WTC11 (cell line): ENCODE measurements around the gene EDIL3.

Experiments used
- ARID4B ChIP-seq: sonication (generic); formaldehyde crosslinking; IDR thresholded peaks from 2 replicates; pipeline ENCODE4 v1.8.0; 2023; ENCODE audit warnings: missing genetic modification reagents, mild to moderate bottlenecking, borderline replicate concordance
- ATF1 ChIP-seq: sonication (generic); formaldehyde crosslinking; IDR thresholded peaks from 2 replicates; pipeline ENCODE4 v1.8.1; 2023; ENCODE audit warnings: mild to moderate bottlenecking, moderate library complexity, missing genetic modification reagents
- ATF2 ChIP-seq: sonication (generic); formaldehyde crosslinking; IDR thresholded peaks from 2 replicates; pipeline ENCODE4 v1.8.1; 2022; ENCODE audit warnings: low read depth, missing genetic modification reagents, borderline replicate concordance
- CTCF ChIP-seq: fragments of 200-600 bp; IDR thresholded peaks from 2 replicates; pipeline ENCODE4 v1.8.0; 2022; ENCODE audit warnings: antibody characterized with exemption
- FOXJ3 ChIP-seq: sonication (generic); formaldehyde crosslinking; IDR thresholded peaks from 2 replicates; pipeline ENCODE4 v1.9.0; 2021; ENCODE audit warnings: missing genetic modification reagents, mild to moderate bottlenecking, borderline replicate concordance
- JUN ChIP-seq: sonication (generic); formaldehyde crosslinking; IDR thresholded peaks from 2 replicates; pipeline ENCODE4 v1.8.0; 2023; ENCODE audit warnings: mild to moderate bottlenecking, missing genetic modification reagents
- NFYB ChIP-seq: sonication (generic); formaldehyde crosslinking; conservative IDR thresholded peaks from 2 replicates; pipeline ENCODE4 v1.8.0; 2022; ENCODE audit warnings: low read depth, missing genetic modification reagents
- PREB ChIP-seq: sonication (generic); formaldehyde crosslinking; IDR thresholded peaks from 2 replicates; pipeline ENCODE4 v1.8.1; 2022; ENCODE audit warnings: mild to moderate bottlenecking, missing genetic modification reagents, moderate library complexity, borderline replicate concordance
- SMAD3 ChIP-seq: sonication (generic); formaldehyde crosslinking; IDR thresholded peaks from 2 replicates; pipeline ENCODE4 v1.8.0; 2022; ENCODE audit warnings: missing genetic modification reagents, mild to moderate bottlenecking, borderline replicate concordance
- ZSCAN18 ChIP-seq: fragments of 250-450 bp; sonication (Bioruptor Pico); IDR thresholded peaks from 2 replicates; pipeline ENCODE4 v2.1.2; 2022; ENCODE audit warnings: mild to moderate bottlenecking, moderate library complexity

GRCh38 chr5:83914662-83915418 is 469.8 kb downstream of the EDIL3 start:
- TF ChIP-seq PREB (CRISPR knock-in tag) (no peak), ATF2 (CRISPR knock-in tag) (no peak), ARID4B (CRISPR knock-in tag) (no peak), CTCF (no peak), SMAD3 (CRISPR knock-in tag) (no peak), FOXJ3 (no peak), ATF1 (CRISPR knock-in tag) (no peak), NFYB (no peak), ZSCAN18 (CRISPR knock-in tag) (no peak), JUN (no peak)
